Bronchial epithelial cell (primary cell): Measurements from ENCODE around the gene MLLT10. TPM values are rescaled to one million over a fixed set of nuclear protein-coding genes. Genes with fewer than 3 reads are reported as not detected.

ENCODE experiments used
- DNase-seq: peaks from one replicate; pipeline ENCODE4 v3.0.0-alpha.2; 2010; ENCODE audit warnings: low read depth
- FAIRE-seq: peaks from 2 replicates; lab custom pipeline; 2011; peaks lifted over from hg19 to GRCh38; lab: Jason Lieb, UNC
- H3K27me3 ChIP-seq: 2 replicates; pipeline ENCODE4 v1.5.1; 2011; ENCODE audit warnings: low read length; ENCODE audit not compliant: control insufficient read depth, insufficient read depth
- H3K36me3 ChIP-seq: 2 replicates; pipeline ENCODE4 v1.5.1; 2011; ENCODE audit warnings: low read length; ENCODE audit not compliant: control insufficient read depth, insufficient read depth
- H3K4me3 ChIP-seq: 2 replicates; pipeline ENCODE4 v1.5.1; 2011; ENCODE audit warnings: mild to moderate bottlenecking, low read depth, low read length, control low read depth
- total RNA-seq: library from RNA; depleted of rRNA; stranded (reverse); fragments of >200 nt; gene quantifications from 2 replicates; pipeline ENCODE4 v1.2.1, GENCODE V29; 2014
- TF ChIP-seq, protein P1 (sequence below): IDR thresholded peaks from 2 replicates; pipeline ENCODE4 v1.5.1; 2011; ENCODE audit warnings: mild to moderate bottlenecking, moderate library complexity, low read length, control low read depth, inconsistent platforms; ENCODE audit not compliant: insufficient read depth, severe bottlenecking

MLLT10 gene
- total RNA-seq, 1 donor from 2014 or later = 40.8 TPM

DNA sequence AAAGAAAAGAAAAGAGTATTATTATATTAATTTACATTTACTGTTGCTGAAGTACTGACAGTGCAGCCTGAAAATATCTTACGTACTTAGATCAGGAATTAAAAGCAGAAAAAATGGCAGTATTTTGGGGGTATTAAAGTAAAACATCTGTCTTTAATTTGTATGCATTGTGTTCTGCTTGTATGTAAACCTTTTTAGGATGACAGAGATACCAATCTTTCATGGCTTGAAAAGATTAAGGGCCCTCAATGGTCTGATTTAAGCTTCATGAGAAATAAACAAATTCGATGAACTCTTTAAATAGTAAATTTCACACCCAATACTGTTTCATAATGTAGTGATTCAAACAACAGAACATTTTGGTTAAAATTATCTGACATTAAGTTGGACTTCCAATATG, 116.3 kb downstream of the MLLT10 start:
- FAIRE-seq (no peak), DNase-seq (no peak)
- Histone ChIP-seq H3K4me3 (no peak overlapping the region), H3K36me3 (peaks cover 1% of the 10 kb centered on the region), H3K27me3 (no peaks in the 10 kb centered on the region)
- TF ChIP-seq, protein P1, sequence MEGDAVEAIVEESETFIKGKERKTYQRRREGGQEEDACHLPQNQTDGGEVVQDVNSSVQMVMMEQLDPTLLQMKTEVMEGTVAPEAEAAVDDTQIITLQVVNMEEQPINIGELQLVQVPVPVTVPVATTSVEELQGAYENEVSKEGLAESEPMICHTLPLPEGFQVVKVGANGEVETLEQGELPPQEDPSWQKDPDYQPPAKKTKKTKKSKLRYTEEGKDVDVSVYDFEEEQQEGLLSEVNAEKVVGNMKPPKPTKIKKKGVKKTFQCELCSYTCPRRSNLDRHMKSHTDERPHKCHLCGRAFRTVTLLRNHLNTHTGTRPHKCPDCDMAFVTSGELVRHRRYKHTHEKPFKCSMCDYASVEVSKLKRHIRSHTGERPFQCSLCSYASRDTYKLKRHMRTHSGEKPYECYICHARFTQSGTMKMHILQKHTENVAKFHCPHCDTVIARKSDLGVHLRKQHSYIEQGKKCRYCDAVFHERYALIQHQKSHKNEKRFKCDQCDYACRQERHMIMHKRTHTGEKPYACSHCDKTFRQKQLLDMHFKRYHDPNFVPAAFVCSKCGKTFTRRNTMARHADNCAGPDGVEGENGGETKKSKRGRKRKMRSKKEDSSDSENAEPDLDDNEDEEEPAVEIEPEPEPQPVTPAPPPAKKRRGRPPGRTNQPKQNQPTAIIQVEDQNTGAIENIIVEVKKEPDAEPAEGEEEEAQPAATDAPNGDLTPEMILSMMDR = no peak

DNA sequence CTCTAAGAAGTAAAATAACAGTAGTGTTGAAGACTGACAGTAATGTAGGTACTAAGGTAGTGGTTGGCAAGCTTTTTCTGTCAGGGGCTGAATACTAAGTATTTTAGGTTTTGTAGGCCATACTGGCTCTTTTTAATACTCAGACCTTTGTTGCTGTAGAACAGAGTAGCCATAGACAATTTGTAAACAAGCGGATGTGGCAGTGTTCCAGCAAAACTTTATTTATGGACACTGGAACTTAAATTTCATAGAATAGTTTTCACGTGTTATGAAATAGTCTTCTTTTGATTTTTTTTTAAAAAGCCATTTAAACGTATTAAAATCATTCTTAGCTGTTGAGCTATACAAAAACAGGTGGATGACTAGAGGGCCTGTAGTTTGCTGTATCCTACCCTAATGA, 121.2 kb downstream of the MLLT10 start:
- DNase-seq (no peak), FAIRE-seq (no peak)
- Histone ChIP-seq H3K4me3 (no peak overlapping the region), H3K36me3 (no peaks in the 10 kb centered on the region), H3K27me3 (no peaks in the 10 kb centered on the region)
- TF ChIP-seq, protein P1 = no peak

DNA sequence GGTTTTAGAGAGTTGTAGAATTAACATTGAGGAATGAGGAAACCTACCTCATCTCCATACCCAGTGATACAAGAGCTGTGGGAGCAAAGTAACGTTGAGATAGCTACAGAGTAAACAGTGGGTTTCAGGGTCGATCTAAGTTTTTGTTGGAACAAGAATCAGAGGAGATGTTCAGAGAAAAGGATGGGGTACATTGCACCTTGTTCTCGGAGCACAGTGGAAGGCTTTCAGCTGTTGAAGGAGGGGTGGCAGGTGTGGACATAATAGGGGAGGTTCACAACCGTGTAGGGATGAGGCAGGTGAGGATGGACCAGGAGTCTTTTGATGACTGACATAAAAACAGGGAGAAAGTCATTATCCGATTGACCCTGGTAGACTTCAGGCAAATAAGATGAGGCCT, 121.7 kb downstream of the MLLT10 start:
- Histone ChIP-seq H3K27me3 (no peaks in the 10 kb centered on the region), H3K36me3 (no peaks in the 10 kb centered on the region), H3K4me3 (no peak overlapping the region)
- TF ChIP-seq, protein P1 = no peak
- no peak for FAIRE-seq
- no peak for DNase-seq

DNA sequence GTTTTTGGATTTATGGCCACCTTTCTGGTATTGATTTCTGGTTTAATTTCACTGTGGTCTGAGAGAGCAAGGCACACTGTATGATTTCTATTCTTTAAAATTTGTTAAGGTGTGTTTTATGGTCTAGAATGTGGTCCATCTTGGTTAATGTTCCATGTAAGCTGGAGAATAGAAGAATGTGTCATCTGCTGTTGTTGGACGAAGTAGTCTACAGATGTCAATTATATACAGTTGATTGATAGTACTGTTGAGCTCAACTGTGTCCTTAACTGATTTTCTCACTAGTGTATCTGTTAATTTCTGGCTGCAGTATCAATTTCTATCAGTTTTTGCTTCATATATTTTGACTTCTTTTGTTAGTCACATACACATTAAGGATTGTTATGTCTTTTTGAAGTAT, 127.1 kb downstream of the MLLT10 start:
- DNase-seq (no peak), FAIRE-seq (no peak)
- Histone ChIP-seq H3K36me3 (peaks cover 2% of the 10 kb centered on the region), H3K27me3 (no peaks in the 10 kb centered on the region), H3K4me3 (no peak overlapping the region)
- TF ChIP-seq, protein P1 = no peak

DNA sequence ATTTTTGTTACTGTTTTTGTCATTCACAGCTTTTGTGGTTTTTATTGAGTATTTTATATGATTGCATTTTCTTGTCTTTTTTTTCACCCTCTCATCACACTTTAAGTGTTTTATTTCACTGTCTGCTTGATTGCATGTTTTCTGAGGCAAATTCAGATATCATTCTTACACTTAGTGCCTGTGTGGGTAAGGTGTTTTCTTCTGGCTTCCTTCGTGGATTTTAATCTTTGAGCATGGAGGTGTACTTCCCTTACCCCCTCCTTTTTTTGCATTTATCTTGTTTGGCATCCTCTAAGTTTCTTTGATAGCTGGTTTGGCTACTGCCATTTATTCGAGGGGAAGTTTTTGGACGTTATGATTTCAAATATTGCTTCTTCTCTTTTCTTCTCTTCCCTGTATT, 127.9 kb downstream of the MLLT10 start:
- no peak overlapping the region for H3K4me3 ChIP-seq
- no peaks in the 10 kb centered on the region for H3K27me3 ChIP-seq
- DNase-seq (no peak), FAIRE-seq (no peak)
- peaks cover 2% of the 10 kb centered on the region for H3K36me3 ChIP-seq
- TF ChIP-seq, protein P1 = no peak

DNA sequence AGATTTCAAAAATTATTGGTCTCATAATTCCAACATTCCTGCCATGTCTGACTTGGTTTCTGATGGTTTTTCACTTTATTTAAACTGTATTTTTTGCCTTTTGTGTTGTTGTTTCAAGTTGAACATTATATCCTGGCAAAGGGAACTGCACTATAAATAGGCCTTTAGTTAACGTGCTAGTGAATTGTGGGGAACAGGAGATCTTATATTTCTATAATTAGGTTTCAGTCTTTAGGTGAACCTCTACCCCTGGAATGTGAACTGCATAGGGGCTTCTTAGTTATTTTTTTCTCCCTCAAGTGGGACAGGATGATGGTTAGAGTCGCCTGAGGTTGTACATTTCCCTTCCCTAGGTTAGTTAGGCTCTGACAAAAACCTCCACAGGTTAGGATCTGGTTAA, 128.6 kb downstream of the MLLT10 start:
- Histone ChIP-seq H3K36me3 (peaks cover 2% of the 10 kb centered on the region), H3K4me3 (no peak overlapping the region), H3K27me3 (no peaks in the 10 kb centered on the region)
- FAIRE-seq (no peak), DNase-seq (no peak)
- TF ChIP-seq, protein P1 = no peak
